ENCODE measurements around the gene KRT25.
"Not testable (repeated sequence)": the region's sequence is repeated elsewhere in the genome, so short reads cannot be mapped to it uniquely, and the experiment has no call there.

KRT25 gene

DNA sequence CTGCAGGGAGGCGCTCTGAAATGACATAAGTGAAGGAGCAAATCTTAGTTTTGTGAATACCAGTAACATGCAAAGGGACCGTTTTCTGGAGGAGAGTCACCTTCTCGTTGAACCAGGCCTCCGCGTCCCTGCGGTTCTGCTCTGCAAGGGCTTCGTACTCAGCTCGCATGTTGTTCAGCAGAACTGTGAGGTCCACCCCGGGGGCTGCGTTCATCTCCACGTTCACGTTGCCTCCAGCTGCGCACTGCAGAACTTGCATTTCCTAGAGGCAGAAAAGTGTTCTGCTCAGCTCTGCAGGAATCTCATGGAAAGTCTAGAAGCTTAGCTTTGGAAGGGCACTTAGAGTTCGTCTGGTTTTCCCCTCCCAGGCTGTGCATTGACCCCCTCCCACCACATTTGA lies 4.1 kb downstream of the KRT25 start:
- no peak for DNase-seq

DNA sequence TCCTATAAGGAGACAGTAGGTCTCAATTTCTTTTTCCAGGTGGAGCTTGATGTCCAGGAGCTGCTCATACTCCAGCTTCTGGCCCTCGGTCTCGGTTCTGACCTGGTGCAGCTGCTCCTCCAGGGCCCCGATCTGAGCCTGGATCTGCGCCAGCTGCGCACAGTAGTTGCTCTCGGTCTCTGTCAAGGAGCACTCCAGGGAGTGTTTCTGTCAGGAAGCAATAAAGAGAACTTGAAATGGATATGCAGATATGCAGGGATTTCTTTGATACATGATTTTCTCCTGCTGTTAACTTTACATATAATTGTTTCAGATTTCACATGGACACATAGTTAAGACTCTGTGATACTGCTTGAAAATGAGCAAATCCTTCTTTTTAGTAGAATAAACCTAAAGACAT lies 4.7 kb downstream of the KRT25 start:
- no peak for DNase-seq

DNA sequence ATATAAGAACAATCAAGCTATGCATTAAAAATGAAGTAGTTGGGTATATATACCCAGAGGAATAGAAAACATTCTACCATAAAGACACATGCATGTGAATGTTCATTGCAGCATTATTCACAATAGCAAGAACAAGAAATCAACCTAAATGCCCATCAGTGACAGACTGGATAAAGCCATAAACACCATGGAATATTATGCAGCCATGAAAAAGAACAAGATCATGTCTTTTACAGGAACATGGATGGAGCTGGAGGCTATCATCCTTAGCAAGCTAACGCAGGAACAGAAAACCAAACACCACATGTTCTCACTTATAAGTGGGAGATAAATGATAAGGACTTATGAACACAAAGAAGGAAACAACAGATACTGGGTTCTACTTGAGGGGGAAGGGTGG lies 6.5 kb downstream of the KRT25 start:
- not testable (repeated sequence) for DNase-seq

DNA sequence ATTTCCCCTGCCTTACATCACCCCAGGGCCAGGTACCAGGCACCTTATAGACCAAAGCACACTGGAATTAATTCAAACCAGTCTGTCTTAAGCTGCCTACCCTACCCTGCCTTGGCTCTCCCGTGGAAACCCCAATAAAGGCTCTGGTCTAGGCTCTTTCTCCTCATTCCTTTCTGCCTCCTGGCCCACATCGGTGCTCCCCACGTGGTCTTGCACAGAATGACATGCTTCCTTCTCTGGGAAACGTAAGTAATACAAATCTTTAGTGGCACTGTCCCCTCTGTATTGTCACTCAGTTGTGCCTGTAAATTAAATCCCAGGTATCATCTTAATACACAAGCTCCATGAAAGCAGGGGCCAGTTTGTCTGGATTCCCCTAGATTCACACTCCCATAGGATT lies 16.6 kb downstream of the KRT25 start:
- no peak for DNase-seq

DNA sequence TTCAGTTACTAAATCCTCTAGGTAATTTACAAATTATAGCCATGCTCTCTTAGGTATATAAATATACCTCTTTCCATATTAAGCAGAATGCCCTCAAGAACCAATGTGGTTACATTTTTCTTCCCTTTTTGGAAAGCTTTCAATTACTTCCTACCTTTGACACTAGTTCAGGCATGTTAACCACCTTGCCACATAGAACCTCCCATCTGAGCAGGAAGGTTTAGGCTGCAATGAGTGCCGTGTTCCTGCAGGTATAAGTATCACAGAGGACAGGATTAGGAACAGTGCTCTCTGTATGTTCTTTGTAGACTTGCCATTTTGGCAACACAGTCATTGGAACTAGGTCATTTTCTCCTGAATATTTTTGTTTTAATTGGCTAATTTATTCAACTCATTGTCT lies 20.1 kb downstream of the KRT25 start:
- no peak for DNase-seq

DNA sequence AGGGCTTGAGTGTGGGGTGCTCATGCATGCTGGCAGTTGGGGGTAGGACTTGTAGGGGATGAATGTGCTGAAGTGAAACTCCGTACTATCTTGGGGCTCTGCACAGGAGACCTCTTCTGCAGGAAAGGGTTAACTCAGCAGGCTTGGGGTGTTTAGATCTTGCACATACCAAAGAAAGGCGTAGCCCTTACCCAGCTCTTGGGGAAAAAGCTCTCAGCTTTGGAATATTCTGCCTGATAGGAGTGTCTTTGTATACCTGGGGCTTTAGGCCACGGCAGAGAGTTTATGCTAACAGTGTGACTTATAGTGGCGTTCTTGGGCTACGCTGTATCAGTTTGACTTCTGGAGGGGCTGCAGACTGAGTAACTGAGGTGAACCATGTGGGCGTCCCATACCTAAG lies 21.1 kb downstream of the KRT25 start:
- DNase-seq: no peak

DNA sequence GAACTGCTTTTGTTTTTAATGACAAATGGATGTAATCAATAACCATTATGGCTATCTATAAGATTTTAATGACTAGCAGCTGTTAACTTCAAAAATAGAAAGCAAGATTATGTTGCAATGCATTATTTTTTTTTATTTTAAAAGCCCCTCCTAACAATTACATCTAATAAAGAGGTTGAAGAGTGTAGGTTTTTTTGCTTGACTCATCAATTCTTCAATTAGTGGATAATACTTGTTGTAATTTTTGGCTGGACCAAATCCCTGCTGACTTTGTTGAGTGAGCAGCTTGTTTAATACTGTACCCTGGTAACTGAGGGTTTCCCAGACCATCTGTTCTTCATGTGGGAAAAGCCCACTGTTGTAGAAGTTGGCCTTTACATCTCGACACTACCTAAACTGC lies 24.2 kb downstream of the KRT25 start:
- DNase-seq: no peak

DNA sequence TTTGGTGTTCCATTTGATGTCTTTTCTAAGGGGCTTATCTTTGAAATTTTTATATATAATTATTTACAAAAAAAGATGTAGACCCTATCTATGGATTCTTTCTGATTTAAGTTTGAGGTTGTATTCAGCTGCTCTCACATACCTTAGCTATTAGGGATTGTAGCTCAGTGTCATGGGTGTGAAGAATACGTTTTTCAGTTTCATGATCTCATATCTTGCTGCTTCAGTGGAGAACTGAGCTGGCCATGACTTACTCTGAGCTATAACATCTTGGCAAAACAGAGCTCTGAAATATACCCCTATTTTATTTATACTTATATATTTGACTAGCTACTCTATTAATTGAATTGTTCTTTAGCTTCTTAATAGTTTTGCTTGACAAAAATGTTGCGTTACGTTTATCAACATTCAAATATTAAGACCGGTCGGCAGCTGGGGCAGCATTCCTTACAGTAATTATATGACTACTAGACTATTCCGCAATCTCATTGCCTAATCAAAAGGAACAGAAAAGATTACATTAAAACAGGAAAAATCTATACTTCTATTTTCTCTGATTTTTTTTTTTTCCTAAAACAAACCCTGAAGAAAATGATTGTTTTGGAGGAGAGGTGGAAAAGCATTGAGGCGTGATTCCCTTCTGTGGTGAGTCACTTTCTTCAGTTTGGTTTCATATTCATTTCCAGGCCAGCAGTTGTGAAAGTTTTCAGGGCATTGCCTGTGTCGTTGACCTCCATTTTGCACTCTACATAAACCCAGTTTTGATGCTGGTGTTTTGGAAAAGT lies 27.5 kb downstream of the KRT25 start:
- DNase-seq: no peak

DNA sequence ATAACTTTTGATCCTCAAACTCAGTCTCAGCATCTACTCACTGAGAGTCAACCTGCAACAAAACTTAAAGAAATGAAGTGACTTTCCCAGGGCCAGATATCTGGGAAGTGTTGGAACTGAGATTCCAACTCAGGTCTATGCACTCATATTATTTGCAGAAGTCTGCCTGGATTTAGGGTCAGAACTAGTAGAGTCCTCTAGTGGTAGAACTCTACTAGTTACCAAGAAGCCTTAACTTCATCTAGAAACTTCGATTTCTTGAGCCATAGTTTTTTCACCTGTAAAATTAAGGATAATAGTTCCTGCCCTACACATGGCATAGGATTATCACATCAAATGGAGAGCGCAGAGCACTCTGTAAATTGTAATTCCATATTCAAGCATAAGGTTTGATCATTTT lies 28.2 kb downstream of the KRT25 start:
- DNase-seq: no peak

DNA sequence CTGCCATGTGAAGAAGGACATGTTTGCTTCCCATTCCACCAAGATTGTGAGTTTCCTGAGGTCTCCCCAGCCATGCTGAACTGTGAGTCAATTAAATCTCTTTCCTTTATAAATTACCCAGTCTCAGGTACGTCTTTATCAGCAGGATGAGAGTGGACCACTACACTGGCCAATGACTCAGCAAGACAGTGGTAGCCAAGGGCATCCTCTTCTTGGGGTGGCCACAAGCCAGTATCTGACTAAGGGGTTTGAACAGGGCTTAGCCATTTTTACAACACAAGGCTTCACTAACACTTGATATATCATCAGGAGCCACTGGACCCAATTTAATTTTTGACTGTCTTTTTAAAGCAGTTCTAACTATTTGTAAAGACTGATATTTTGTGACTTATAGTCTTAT lies 30.5 kb downstream of the KRT25 start:
- no peak for DNase-seq

DNA sequence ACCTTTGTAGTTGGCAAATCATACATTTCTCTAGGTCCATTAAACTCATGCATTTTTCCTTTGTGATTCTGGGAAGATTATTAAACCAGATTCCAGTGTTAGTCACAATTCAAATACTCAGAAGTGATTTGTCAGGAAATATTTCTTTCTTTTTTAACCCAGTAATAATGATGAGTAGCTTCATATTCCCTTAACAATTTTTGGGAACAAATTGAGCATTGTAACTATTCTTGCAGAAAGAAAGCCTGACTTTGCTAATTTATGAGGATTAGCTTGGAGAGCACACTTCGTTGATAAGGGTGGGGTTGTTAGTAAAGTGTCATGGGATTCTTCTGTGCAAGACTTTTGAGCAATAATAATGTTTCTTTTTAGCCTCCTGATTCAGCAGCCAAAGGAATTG lies 32.9 kb downstream of the KRT25 start:
- DNase-seq: no peak

DNA sequence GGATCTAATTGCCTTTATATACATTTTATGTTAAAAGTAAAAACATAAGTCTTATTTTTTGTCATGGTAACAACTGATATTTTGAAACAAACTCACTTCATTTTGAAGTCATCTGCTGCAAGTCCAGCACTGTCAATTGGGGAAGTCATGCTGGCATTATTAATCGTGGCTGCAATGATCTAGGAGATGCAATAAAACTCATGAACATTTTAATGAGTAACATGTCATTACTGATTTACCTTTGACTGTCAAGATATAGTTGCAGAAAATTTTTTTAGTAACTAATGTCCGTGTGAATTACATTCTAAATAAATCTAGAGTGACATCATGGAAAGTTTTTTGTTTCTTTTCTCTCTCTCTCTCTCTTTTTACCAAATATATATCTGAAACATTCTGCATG lies 34.2 kb downstream of the KRT25 start:
- DNase-seq: no peak

DNA sequence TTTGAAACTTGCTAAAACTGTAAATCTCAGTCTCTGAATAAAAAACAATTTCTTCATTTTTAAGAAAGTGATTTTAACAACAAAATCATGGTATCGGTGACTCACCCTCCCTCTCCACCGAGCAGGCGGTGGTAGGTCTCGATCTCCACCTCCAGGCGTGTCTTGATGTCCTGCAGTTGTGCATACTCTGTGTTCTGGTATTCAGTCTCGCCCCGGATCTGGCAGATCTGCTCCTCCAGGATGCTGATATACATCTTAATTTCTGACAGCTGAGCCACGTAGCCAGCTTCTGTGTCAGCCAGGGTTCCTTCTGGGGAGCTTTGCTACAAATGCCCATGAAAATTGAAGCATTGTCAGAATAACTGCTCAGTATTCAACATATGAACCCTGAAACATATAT lies 36.2 kb downstream of the KRT25 start:
- DNase-seq: no peak

DNA sequence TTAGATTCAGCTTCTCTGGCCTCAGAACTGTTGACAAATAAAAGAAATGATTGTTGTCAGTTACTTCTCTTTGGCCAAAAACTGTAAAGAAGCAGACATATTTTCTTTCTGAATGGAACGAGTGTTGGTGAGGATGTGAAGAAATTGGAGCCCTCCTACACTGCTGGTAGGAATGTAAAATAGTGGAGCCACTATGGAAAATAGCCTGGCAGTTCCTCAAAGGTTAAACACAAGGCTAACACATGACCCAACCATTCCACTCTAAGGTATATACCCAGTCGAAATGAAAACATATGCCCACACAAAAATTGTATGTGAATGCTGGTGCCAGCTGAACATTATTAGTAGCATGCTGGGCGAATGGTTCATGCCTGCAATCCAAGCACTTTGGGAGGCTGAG lies 37.4 kb downstream of the KRT25 start:
- DNase-seq: no peak

DNA sequence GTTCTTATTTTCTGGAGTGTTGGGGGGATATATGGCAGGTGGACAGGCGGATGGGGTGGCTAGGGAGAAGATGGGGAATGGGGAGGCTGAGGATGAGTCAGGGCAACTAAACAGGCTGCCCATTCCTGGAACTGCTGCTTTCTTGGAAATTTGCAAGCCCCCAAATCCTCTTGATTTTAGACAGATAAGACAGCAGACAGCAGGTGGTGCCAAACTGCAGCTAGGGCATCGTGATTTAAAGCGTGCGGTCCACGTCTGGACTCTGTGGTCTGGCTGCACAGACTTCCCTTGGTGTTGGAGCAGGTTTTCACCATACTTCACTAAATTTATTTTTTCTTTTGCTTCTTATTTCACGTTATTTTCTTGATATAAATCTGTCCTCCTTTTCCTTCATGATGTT lies 40.7 kb downstream of the KRT25 start:
- no peak for DNase-seq

DNA sequence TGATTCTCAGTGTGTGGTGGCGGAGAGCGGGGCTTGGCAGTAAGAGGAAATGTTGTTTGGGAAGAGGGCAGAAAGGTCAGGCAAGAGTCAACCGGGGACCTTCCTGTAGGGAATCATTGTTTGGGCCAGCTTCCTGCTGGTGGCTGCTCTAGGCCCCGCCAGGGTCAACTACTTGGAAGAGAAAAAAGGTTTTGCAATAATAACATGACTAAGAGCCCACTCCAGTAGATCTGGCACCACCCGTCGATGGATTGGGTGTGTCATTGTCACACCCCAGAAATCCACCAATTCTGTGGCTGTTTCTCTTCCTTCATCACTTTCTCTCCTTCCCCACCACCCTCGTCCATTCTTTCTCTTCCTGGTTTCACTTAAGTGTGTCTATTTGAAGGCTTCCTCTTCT lies 47.4 kb downstream of the KRT25 start:
- DNase-seq: no peak

DNA sequence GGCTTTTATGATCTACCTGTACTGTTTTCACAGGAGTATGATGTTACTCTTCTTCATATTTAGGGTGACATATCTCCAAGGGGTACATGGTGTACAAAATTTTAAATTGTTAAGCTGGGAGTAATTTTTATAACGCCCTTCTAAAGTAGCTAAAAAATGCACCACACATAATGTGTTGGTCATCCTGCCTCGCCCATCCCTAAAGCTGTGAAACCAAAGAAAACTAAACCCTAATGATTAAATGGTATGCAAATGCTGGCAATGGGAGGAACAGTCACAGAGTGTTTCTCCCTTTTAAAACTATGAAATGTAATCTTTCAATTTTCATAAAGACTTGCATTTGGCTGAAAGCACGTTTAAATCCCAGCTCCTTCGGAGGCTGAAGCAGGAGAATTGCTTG lies 49.5 kb downstream of the KRT25 start:
- no peak for DNase-seq

DNA sequence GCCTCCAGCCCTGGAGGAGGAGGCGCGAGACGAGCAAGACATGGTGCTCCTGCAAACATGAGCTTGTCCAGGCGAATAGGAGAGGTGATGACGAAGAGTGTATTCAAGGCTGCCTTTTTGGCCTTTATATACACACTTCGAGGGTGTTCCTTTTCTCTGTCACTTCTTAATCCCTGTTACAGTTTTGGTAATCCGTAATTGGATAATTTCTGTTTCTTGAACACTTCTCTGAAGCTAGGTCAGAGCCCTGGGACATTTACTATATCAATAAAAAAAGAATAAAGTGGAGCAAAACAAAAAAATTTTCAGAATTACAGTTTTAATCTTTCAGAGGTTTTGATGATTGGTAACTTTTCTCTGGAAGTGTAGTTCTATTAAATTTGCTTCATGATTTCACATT lies 51.5 kb downstream of the KRT25 start, which contains the start of gene KRT24:
Gene KRT24, minus strand, starts transcription at position 101 of the 400 bp plus-strand sequence. Its CDS starts 59 bp downstream, at position 42.
- DNase-seq: no peak

DNA sequence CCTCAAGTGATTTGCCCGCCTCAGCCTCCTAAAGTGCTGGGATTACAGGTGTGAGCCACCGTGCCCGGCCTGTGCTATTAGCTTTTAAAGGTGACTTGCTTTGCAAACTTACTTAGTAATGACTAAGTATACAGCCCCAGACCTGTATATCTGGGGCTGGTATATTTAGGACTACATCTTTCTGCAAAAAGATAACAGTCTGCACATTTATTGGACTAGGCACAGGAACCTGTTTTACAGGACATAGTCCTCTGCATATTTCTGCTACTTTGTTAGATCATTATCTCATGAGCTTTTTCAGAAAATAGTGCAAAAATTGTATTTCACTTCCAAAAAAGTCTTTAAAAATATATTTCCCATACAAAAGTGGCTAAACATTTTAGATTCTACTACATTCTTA lies 52.9 kb downstream of the KRT25 start:
- DNase-seq: no peak

DNA sequence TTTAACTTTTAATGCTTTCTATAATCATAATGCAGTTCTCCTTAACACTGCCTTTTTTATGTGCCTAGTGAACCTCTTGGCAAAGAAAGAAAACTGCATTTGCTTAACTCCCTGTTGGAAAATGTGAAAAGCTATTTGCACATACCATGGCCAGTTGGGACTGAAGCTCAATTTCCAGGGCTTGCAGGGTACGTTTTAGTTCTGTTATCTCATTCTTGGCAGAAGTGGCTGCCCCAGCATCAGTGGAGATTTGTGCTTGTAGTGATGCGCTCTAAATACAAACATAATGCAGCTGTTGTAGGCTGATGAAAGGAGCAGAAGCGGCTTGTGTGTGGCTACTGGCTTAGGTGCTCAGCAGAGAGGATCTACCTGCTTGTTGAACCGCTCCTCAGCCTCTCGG lies 55.3 kb downstream of the KRT25 start:
- DNase-seq: no peak

DNA sequence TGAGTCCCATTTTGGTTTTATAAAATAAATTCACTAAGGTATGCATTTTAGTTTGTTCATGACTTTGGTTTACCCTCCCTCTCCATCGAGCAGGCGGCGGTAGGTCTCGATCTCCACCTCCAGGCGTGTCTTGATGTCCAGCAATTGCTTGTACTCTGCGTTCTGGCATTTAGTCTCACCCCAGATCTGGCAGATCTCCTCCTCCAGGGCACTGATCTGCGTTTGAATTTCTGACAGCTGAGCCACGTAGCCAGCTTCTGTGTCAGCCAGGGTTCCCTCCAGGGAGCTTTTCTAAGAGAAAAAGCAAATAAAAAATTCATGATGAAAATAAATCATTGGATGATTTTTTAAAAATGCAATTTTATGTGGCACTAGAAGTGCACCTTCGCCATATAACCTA lies 55.8 kb downstream of the KRT25 start:
- no peak for DNase-seq

Measured in activated T-cell treated with anti-CD3 and anti-CD28 coated beads for 4 hours (primary cell).